ENCODE measurements around the gene SLC9A9. TPM values are rescaled to one million over a fixed set of nuclear protein-coding genes. Genes with fewer than 3 reads are reported as not detected.

Gene SLC9A9
- total RNA-seq, 2 experiments from 2014 or later: 12.2 TPM

DNA sequence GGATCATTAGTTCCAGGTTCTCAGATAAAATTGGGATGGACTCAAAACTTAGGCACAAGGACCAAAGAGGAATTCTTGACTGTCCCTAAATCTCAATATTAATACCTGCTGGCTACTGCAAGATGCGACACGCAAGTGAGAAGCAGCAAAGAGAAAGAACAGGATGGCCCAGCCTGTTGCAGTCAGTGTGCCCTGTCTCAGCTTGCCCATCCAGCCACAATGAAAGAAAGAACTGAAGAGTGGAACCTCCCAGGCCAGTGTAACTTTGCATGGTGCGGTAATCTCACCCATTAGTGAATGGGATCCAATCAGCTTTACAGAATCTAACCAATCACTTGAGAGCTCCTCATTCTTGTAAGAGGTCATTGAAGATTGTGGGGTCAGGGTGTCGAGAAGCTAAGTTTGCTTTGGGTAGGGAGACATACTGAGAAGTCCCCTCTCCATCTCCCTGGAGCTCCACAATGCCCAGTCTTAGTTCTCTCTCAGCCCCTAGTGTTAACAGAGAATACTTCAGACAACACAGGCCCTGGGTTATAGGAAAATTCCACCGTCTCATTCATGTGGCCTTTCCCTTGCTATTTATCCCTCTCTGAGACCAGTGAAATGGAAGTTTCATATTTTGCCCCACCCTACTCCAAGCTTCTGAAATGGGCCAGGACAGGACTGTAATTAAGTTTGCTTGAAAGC lies 3.2 kb upstream of the SLC9A9 start:
- Mint-ChIP-seq H3K36me3 (ENCODE audit: low read depth) (peaks cover 10% of the 10 kb centered on the region), H3K9me3 (no peaks in the 10 kb centered on the region), H3K4me3 (no peak overlapping the region), H3K4me1 (ENCODE audit: low read depth) (peaks cover 68% of the 10 kb centered on the region), H3K27me3 (no peaks in the 10 kb centered on the region), H3K27ac (no peak overlapping the region)
- DNase-seq (no peak), ATAC-seq (ENCODE audit: poor library complexity) (no peak)
- H3K36me3 ChIP-seq (ENCODE audit: insufficient read depth, low read length): no peaks in the 10 kb centered on the region
- H3K27me3 ChIP-seq (ENCODE audit: control insufficient read depth in 1 of 2, insufficient read depth in 2 of 2, low read length in 2 of 2): no peaks in the 10 kb centered on the region
- ChIA-PET CTCF (no interaction called here), POLR2A (interaction anchor here (5.8 kb wide), 1 partner anchor 121 kb away, joined by 45 read pairs; the partner anchor contains the start of gene DIPK2A)
- intact Hi-C loops (cut with DNase I, micrococcal nuclease): loop anchor here in 1 of 2 experiments (5.0 kb wide), 1 partner anchor 116 kb away; no protein-coding TSS in a partner anchor
- TF ChIP-seq, protein P1, sequence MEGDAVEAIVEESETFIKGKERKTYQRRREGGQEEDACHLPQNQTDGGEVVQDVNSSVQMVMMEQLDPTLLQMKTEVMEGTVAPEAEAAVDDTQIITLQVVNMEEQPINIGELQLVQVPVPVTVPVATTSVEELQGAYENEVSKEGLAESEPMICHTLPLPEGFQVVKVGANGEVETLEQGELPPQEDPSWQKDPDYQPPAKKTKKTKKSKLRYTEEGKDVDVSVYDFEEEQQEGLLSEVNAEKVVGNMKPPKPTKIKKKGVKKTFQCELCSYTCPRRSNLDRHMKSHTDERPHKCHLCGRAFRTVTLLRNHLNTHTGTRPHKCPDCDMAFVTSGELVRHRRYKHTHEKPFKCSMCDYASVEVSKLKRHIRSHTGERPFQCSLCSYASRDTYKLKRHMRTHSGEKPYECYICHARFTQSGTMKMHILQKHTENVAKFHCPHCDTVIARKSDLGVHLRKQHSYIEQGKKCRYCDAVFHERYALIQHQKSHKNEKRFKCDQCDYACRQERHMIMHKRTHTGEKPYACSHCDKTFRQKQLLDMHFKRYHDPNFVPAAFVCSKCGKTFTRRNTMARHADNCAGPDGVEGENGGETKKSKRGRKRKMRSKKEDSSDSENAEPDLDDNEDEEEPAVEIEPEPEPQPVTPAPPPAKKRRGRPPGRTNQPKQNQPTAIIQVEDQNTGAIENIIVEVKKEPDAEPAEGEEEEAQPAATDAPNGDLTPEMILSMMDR (IDR thresholded peaks at IDR 0.05): no peak
- H3K27ac ChIP-seq (ENCODE audit: low read depth in 1 of 2, low read length in 2 of 2): no peak overlapping the region
- peaks cover 15% of the 10 kb centered on the region for H3K4me1 ChIP-seq (ENCODE audit: insufficient read depth, low read length)
- H3K9me3 ChIP-seq (ENCODE audit: control insufficient read depth in 1 of 2, insufficient read depth in 1 of 2, low read length in 2 of 2): no peaks in the 10 kb centered on the region
- no peak overlapping the region for H3K4me3 ChIP-seq (ENCODE audit: low read length)

DNA sequence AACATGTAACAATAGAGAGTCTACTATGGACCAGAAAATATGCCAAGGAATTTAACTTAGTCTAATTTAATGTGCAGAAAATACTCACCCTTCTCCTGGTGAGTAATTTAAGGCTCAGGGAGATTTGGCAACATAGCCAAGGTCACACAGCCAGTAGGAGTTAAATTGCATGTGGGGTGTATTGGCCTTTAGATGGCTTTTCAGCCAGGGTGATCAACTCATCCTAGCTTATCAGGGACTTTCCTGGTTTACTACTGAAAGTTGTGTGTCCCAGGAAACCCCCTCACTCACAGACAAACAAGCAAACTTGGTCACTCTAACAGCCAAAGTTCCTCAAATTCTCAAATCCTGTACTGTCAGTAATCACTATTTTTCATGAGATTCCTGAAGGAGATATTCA lies 2.6 kb upstream of the SLC9A9 start:
- Histone ChIP-seq H3K27ac (ENCODE audit: low read depth in 1 of 2, low read length in 2 of 2) (no peak overlapping the region), H3K27me3 (ENCODE audit: control insufficient read depth in 1 of 2, insufficient read depth in 2 of 2, low read length in 2 of 2) (no peaks in the 10 kb centered on the region), H3K9me3 (ENCODE audit: control insufficient read depth in 1 of 2, insufficient read depth in 1 of 2, low read length in 2 of 2) (no peaks in the 10 kb centered on the region), H3K4me3 (ENCODE audit: low read length) (no peak overlapping the region), H3K4me1 (ENCODE audit: insufficient read depth, low read length) (peaks cover 17% of the 10 kb centered on the region), H3K36me3 (ENCODE audit: insufficient read depth, low read length) (no peaks in the 10 kb centered on the region)
- H3K36me3 Mint-ChIP-seq (ENCODE audit: low read depth): peaks cover 10% of the 10 kb centered on the region
- no peak overlapping the region for H3K27ac Mint-ChIP-seq
- no peaks in the 10 kb centered on the region for H3K9me3 Mint-ChIP-seq
- intact Hi-C loops (cut with DNase I, micrococcal nuclease): loop anchor here in 1 of 2 experiments (5.0 kb wide), 1 partner anchor 116 kb away; no protein-coding TSS in a partner anchor
- no peak for ATAC-seq (ENCODE audit: poor library complexity)
- H3K27me3 Mint-ChIP-seq: no peaks in the 10 kb centered on the region
- H3K4me1 Mint-ChIP-seq (ENCODE audit: low read depth): peaks cover 68% of the 10 kb centered on the region
- TF ChIP-seq, protein P1 (IDR thresholded peaks at IDR 0.05): no peak
- peak in 2 of 14 experiments; percentile 34 to 52 for DNase-seq
- ChIA-PET POLR2A (interaction anchor here (5.8 kb wide), 1 partner anchor 122 kb away, joined by 45 read pairs; the partner anchor contains the start of gene DIPK2A), CTCF (interaction anchor here (0.6 kb wide), 1 partner anchor 45 kb away, joined by 3 read pairs; no protein-coding TSS in a partner anchor)
- no peak overlapping the region for H3K4me3 Mint-ChIP-seq

DNA sequence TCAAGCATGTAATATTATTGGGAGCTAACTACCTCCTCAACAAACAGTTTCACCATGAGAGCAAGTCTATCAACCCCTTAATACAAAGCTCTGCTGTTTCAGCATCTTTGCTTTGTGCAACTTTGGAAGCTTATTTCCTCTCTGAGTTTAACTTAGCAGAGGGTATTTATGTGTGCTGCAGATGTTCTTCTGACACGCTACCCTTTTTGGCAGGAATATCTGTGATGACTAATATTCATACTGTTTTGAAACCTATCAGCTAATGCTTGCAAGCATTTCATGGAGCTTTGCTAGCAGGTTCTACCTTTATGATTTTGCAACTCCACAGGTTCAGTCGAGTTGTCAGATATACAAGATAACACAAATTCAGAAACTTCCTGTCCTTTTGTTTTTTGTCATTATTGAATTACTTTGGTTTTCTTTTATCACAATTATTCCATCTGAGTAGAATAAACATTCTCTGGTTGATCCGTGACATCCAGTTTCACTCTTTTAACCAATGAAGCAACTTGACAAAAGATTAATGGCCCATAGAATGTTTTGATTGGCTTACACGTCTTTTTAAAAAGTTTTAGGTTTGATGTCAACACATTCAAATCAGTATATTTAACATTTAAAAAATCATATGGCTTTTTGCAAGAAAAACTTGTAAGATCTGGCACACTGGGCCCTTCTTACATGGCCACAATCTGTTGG lies 1.7 kb upstream of the SLC9A9 start:
- no peak overlapping the region for H3K4me3 ChIP-seq (ENCODE audit: low read length)
- intact Hi-C loops (cut with DNase I, micrococcal nuclease): loop anchor here (5.0 kb wide), 2 partner anchors 117 to 122 kb away; partner anchors contain the start of gene DIPK2A (in 1 of the 2)
- peaks cover 67% of the 10 kb centered on the region for H3K4me1 Mint-ChIP-seq (ENCODE audit: low read depth)

More for the DNA sequence above, 1.7 kb upstream of the SLC9A9 start:
- H3K36me3 Mint-ChIP-seq (ENCODE audit: low read depth): peaks cover 10% of the 10 kb centered on the region
- TF ChIP-seq, protein P1 (IDR thresholded peaks at IDR 0.05): no peak
- no peaks in the 10 kb centered on the region for H3K27me3 Mint-ChIP-seq
- Histone ChIP-seq H3K36me3 (ENCODE audit: insufficient read depth, low read length) (no peaks in the 10 kb centered on the region), H3K4me1 (ENCODE audit: insufficient read depth, low read length) (peaks cover 12% of the 10 kb centered on the region), H3K27ac (ENCODE audit: low read depth in 1 of 2, low read length in 2 of 2) (no peak overlapping the region), H3K27me3 (ENCODE audit: control insufficient read depth in 1 of 2, insufficient read depth in 2 of 2, low read length in 2 of 2) (no peaks in the 10 kb centered on the region), H3K9me3 (ENCODE audit: control insufficient read depth in 1 of 2, insufficient read depth in 1 of 2, low read length in 2 of 2) (no peaks in the 10 kb centered on the region)
- peak overlapping the region; percentile 99 for H3K4me3 Mint-ChIP-seq
- ChIA-PET CTCF (interaction anchor here (1.0 kb wide), 1 partner anchor 21 kb away, joined by 3 read pairs; no protein-coding TSS in a partner anchor), POLR2A (interaction anchor here (0.8 to 5.8 kb wide), 4 partner anchors 25 to 849 kb away, joined by 3 to 45 read pairs (median 4); partner anchors contain the start of gene DIPK2A)
- H3K27ac Mint-ChIP-seq: peak overlapping the region; percentile 91
- ATAC-seq (ENCODE audit: poor library complexity): no peak
- DNase-seq: peak in 3 of 14 experiments; percentile 10 to 29 (median 22)
- no peaks in the 10 kb centered on the region for H3K9me3 Mint-ChIP-seq

All from CD4-positive, alpha-beta T cell (primary cell).